ENCODE measurements around the gene BCAR1. TPM values are rescaled to one million over a fixed set of nuclear protein-coding genes. Genes with fewer than 3 reads are reported as not detected.
A peak's percentile ranks its signal among the peaks of the same experiment; 100 is the strongest.

BCAR1 gene
- total RNA-seq, 1 donor from 2014 or later, result 39.5 TPM

DNA sequence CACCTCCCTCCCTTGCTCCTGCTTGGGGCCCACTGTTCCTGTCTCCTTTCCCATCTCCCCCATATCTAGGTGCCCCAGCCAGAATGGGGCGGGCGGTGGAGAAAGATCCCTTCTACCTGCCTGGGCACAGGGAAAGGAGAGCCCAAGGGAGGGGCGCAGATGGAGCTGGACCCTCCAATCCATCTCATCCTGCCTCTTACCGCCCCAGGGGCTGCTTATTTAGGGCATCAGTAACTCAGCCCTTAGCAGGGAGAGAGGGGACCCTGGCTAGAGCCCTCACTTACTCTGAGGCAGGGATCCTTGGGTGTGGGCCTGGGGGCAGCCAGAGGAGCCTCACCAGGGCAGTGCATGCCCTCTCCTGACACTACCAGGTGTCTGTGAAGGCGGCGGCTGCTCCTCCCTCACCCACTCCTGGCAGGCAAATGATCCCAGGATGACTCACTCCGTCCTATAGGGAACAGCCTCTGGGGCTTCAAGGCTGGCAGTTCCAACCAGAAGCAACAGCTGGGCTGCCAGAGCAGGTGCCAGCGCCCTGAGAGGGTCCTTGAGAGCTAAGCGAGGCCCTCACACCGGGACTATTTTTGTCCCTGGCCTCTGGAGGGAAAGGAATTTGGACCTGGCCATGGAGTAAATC is 16.3 kb upstream of the BCAR1 start:
- DNase-seq (ENCODE audit: extremely low spot score in 2 of 2), result no peak
- Histone ChIP-seq H3K4me1 (peaks cover 49% of the 10 kb centered on the region), H3K9me3 (no peaks in the 10 kb centered on the region), H3K36me3 (no peaks in the 10 kb centered on the region), H3K27ac (no peak overlapping the region), H3K4me3 (no peak overlapping the region), H3K27me3 (no peaks in the 10 kb centered on the region)
- TF ChIP-seq POLR2AphosphoS5 (IDR thresholded peaks at IDR 0.05; ENCODE audit: insufficient read depth in 1 of 2, low read depth in 1 of 2) (peak in 1 of 2 donors; percentile 27), POLR2A (IDR thresholded peaks at IDR 0.05) (no peak)
- TF ChIP-seq, protein P1, sequence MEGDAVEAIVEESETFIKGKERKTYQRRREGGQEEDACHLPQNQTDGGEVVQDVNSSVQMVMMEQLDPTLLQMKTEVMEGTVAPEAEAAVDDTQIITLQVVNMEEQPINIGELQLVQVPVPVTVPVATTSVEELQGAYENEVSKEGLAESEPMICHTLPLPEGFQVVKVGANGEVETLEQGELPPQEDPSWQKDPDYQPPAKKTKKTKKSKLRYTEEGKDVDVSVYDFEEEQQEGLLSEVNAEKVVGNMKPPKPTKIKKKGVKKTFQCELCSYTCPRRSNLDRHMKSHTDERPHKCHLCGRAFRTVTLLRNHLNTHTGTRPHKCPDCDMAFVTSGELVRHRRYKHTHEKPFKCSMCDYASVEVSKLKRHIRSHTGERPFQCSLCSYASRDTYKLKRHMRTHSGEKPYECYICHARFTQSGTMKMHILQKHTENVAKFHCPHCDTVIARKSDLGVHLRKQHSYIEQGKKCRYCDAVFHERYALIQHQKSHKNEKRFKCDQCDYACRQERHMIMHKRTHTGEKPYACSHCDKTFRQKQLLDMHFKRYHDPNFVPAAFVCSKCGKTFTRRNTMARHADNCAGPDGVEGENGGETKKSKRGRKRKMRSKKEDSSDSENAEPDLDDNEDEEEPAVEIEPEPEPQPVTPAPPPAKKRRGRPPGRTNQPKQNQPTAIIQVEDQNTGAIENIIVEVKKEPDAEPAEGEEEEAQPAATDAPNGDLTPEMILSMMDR (IDR thresholded peaks at IDR 0.05), result no peak
- intact Hi-C loops (cut with DNase I), result no loop called here

DNA sequence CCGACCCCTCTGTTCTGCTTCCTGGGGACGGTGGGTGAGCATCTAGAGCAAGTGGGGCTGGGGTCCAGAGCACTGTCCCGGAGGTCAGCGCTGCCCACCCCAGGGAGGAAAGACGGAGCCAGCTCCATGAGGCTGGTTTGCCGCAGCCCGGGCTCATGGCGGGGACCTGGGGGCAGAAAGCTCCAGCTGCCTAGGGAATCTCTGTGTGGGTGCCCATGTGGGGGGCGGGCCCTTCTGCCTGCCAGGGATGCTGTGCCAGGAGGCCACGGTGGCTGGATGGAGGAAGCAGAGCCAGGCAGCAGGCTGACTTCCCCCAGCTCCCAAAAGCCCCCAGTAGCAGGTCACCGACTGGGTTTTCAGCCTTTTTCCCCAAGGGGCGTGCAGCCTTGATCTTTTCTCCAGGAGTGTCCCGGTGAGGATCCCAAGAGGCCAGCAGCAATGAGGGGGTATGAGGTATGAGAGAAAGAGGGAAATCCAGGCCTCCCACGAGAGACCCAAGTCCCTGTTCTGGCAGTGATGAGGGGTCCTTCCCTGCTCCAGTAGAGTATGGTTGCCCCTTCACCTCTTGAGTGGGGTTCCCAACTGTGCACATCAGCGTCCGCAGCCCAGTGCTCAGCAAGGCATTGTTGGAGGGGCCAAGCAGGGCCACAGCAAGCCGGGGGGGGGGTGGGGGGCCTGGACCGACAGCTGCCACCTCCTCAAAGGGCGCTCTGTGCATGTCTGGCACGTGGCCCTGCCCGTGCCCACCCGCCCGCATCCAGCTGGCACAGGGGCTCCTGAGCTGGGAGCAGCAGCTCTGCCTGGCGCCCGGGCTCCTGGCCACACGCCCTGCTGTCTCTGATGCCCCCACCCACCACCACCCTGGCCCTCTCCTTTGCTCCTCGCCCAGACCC is 15.6 kb upstream of the BCAR1 start:
- Histone ChIP-seq H3K9me3 (no peaks in the 10 kb centered on the region), H3K27me3 (no peaks in the 10 kb centered on the region), H3K4me3 (peak overlapping the region; percentile 55 to 86), H3K4me1 (peaks cover 56% of the 10 kb centered on the region), H3K36me3 (no peaks in the 10 kb centered on the region), H3K27ac (no peak overlapping the region)
- TF ChIP-seq, protein P1 (IDR thresholded peaks at IDR 0.05), result no peak
- TF ChIP-seq POLR2A (IDR thresholded peaks at IDR 0.05) (no peak), POLR2AphosphoS5 (IDR thresholded peaks at IDR 0.05; ENCODE audit: insufficient read depth in 1 of 2, low read depth in 1 of 2) (no peak)
- intact Hi-C loops (cut with DNase I), result no loop called here
- DNase-seq (ENCODE audit: extremely low spot score in 2 of 2), result no peak

DNA sequence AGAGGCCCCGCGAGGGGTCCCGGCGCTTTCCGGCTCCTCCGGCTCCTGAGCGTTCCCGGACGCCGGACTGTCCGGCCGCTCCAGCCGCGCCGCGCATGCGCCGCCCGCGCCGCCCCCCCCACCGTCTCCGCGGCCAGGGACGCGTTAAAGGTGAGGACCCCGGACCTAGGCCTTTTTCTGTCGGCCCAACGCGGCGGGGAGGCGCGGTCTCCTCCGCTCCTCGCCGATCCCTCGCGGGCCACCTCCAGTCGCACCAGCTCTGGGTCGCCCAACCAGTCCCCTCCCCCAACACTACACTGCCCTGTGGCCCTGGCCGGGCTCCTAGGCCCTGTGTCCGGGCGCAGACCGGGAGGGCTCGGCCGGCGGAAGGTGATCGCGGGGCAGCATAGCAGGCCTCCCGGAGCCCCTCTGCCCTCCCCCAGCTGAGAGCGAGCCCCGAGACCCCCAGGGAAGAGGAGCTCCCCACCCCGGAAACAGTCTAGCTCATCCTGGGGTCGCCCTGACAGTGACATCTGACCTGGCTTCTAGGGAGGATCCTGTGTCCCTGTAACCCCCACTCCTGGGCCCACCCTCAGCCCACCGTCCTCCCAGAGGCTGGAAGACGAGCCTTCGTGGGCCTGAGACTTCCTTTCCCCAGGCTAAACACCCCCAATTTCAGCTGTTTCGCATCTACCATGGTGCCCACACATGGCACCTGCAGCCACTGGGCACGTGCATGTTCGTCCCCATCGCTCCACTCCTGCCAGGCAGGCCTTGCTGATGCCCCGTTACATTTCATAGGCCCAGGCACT is 14.7 kb upstream of the BCAR1 start:
- peaks cover 65% of the 10 kb centered on the region for H3K4me1 ChIP-seq
- TF ChIP-seq POLR2A (IDR thresholded peaks at IDR 0.05) (peak in 1 of 2 donors; percentile 72), POLR2AphosphoS5 (IDR thresholded peaks at IDR 0.05; ENCODE audit: insufficient read depth in 1 of 2, low read depth in 1 of 2) (peak in 1 of 2 donors; percentile 26)
- TF ChIP-seq, protein P1 (IDR thresholded peaks at IDR 0.05), result no peak
- peak overlapping the region; percentile 97 for H3K27ac ChIP-seq
- DNase-seq (ENCODE audit: extremely low spot score in 2 of 2), result no peak
- H3K9me3 ChIP-seq, result no peaks in the 10 kb centered on the region
- H3K36me3 ChIP-seq, result no peaks in the 10 kb centered on the region
- H3K27me3 ChIP-seq, result no peaks in the 10 kb centered on the region
- intact Hi-C loops (cut with DNase I), result no loop called here
- peak overlapping the region; percentile 55 to 86 for H3K4me3 ChIP-seq

DNA sequence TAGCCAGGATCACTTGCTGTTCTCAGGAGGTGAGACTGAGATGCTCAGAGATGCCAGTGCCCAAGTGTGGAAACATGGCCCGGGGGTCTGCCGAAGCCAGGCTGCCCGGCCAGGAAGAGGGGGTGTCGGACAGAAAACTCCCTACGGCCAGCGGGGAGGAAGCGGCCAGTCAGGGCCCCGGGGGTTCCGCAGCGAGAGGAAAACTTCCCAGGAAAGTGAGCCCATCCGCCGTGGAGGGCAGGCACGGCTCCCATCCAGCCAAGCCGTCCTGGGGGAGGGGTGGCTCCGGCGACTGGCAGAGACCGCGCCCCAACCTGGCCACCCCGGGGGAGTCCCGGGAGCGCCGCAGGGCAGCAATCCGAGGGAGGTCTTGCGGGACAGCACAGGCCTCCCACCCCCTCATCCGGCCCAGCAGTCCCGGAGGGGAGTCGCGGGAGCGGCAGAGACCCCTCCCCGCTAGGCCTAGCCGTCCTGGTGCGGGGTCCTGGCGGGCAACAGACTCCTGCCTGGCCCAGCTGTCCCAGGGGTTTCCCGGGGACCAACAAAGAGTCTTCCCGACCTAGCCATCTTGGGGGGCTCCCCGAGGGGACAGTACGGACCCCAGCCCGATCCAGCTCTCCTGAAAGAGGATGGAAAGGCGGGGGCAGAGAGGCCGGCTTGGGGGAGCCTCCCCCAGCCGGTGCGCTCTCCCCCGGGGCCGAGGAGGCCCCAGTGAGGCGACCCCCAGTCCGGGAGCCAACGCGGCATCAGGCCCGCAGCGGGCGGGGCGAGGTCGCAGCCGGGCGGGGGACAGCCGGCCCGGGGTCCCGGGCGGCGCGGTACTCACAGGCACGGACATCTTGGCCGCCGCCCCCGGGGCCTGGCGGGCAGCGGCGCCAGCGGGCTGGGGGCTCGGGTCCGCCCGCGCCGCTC is 13.8 kb upstream of the BCAR1 start:
- H3K9me3 ChIP-seq, result no peaks in the 10 kb centered on the region
- H3K4me3 ChIP-seq, result peak overlapping the region; percentile 55 to 86
- no peaks in the 10 kb centered on the region for H3K36me3 ChIP-seq
- TF ChIP-seq POLR2A (IDR thresholded peaks at IDR 0.05), result no peak
- peak in 1 of 2 donors; percentile 42 for TF ChIP-seq POLR2AphosphoS5 (IDR thresholded peaks at IDR 0.05; ENCODE audit: insufficient read depth in 1 of 2, low read depth in 1 of 2)
- H3K4me1 ChIP-seq, result peaks cover 67% of the 10 kb centered on the region
- peak overlapping the region; percentile 97 for H3K27ac ChIP-seq
- H3K27me3 ChIP-seq, result no peaks in the 10 kb centered on the region
- no peak for DNase-seq (ENCODE audit: extremely low spot score in 2 of 2)
- intact Hi-C loops (cut with DNase I), result no loop called here
